NCI-H2171 (cell line): ENCODE results near the gene TMPRSS9.

Source experiments
- DNase-seq: peaks from one replicate; lab custom pipeline; 2025; lab: John Stamatoyannopoulos, UW

TMPRSS9 gene

GRCh38 chr19:2329501-2329916 lies 30.6 kb upstream of the TMPRSS9 start:
- no peak for DNase-seq

DNA sequence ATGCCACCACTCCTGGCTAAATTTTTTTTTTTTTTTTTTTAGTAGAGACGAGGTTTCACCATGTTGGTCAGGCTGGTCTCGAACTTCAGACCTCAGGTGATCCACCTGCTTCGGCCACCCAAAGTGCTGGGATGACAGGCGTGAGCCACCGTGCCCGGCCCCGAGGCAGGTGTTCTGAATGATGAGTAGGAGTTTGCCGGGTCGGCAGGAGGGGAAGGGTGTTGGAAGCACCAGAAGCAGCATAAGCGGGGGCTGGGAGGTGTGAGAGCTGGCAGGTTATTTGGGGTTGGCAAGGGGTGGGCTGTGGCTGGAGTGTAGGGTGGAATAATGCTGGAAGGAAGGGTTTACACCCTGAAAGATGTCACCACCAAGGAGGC lies 29.8 kb upstream of the TMPRSS9 start:
- no peak for DNase-seq

GRCh38 chr19:2330632-2331284 lies 29.3 kb upstream of the TMPRSS9 start:
- DNase-seq = no peak

DNA sequence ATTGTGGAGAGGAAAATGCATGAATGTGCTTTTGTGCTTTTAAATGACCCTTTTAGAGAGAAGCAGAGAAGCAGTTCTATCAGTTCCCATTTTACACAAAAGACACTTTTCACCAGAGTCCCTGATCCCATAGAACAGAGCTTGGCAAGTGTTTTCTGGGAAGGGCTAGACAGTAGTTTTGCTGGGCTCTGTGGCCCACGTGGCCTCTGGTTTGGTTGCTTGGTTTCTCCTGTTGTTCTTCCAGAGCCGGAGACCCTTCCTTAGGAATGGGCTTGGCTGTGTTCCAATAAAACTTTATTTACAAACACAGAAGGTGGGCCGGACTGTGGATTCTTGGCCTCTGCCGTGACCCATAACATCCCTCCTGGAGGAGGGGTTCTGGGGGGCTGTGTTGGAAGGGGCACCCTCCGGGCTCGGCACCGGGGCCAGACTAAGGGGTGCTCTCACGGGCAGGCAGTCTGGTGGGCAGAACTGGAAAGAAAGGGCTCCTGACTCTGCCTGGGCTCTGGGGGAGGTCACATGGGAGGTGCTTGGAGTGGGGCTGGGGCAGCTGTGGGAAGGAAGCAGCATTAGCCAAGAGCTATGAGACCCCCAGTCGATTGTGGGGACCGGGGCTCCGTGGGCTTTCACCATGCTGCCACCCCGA lies 28.3 kb upstream of the TMPRSS9 start:
- no peak for DNase-seq

DNA sequence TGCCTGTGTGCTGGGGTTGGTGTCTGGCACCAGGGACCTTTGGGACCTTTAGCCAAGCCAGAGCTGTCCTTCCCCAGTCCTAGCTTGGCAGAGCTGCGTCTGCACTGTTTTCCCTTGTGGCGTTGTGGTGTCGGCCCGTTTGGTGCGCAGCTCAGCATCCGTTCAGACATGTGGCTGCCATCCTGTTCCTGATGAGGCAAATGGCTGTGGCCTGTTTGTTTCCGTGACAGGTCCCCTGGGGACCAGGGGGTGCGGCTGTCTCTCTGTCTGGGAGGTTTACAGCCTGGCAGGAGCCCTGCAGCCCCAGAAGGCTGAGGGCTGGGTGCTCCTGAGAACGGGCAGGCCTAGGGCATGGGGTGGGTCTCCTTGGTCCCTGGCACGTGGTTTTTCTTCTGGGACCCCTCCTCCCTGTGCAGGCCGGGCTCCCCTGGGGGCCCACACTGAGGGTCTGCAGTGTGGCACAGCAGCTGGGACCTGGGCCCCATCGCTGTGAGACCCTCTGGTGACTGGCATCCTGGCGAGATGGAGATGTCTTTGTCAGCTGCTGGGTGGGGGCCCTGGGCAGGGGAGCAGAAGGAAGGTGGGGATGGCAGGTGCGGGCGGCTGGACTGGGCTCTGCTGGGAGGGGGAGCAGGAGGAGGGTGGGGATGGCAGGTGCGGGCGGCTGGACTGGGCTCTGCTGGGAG lies 27.6 kb upstream of the TMPRSS9 start:
- peak; percentile 89 for DNase-seq

DNA sequence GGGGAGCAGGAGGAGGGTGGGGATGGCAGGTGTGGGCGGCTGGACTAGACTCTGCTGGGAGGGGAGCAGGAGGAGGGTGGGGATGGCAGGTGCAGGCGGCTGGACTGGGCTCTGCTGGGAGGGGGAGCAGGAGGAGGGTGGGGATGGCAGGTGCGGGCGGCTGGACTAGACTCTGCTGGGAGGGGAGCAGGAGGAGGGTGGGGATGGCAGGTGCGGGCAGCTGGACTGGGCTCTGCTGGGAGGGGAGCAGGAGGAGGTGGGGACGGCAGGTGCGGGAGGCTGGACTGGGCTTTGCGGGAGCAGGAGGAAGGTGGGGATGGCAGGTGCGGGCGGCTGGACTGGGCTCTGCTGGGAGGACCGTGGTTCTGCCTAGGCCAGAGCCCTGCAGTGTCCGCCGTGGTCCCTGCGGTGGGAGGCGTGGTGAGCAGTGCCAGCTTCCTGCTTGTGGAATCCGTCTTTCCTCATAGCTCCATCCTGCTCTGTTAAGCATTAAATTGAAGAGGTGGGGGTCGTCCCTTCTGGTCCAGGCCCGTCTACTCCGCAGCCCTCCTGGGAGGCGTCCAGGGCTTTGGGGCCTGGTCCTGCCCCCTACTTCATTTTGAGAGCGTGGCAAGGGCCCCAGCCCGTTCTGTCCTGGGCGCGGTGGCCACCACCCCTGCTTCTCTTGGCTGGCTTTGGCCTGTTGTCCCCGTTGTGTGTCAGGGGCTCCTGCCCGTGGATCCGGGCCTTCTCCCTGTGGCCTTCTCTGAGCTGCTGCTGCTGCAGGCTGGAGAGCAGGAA lies 26.8 kb upstream of the TMPRSS9 start:
- DNase-seq = no peak

DNA sequence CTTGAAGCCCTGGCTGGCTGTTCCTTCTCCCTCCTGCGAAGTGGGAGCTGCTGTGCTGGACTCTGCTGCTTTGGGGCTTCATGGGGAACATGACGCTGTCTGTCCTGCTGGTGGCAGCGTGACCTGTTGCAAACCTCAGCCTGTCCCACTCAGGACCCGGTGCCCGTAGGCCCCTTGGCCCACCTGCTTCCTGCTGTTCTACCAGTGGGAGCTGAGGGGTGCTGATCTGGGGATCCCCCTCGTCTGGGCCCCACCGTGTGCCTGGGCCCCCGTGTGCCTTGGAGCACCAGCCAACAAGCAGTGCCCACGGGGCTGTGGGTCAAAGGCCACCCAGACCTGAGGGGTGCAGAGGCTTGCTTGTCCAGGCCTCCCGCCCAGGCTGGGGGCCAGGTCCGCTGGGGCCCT lies 26.3 kb upstream of the TMPRSS9 start:
- no peak for DNase-seq

- no peak for DNase-seq
These were observed 25.6 kb upstream of the TMPRSS9 start for GRCh38 chr19:2334426-2334825.

DNA sequence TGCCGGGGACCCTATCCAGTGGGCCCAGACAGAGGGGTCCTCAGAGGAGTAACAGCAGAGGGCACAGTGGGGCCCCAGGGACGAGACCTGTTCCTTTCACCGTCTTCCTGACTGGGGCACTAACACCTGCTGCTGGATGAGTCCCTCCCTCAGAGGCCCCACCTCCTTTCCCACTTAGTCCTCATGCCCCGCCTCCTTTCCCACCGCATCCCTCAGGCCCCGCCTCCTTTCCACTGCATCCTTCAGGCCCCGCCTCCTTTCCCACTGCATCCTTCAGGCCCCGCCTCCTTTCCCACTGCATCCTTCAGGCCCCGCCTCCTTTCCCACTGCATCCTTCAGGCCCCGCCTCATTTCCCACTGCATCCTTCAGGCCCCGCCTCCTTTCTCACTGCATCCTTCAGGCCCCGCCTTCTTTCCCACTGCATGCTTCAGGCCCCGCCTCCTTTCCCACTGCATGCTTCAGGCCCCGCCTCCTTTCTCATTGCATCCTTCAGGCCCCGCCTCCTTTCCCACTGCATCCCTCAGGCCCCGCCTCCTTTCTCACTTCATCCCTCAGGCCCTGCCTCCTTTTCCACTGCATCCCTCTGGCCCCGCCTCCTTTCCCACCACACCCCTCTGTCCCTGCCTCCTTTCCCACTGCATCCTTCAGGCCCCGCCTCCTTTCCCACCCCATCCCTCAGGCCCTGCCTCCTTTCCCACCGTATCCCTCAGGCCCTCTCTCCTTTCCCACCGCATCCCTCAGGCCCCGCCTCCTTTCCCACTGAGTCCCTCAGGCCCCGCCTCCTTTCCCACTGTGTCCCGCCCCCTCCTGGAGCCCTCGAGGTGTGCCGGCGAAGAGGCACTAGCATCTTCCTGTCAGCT lies 24.8 kb upstream of the TMPRSS9 start:
- DNase-seq = no peak

- no peak for DNase-seq
These were observed 24.2 kb upstream of the TMPRSS9 start for GRCh38 chr19:2335848-2336247.

DNA sequence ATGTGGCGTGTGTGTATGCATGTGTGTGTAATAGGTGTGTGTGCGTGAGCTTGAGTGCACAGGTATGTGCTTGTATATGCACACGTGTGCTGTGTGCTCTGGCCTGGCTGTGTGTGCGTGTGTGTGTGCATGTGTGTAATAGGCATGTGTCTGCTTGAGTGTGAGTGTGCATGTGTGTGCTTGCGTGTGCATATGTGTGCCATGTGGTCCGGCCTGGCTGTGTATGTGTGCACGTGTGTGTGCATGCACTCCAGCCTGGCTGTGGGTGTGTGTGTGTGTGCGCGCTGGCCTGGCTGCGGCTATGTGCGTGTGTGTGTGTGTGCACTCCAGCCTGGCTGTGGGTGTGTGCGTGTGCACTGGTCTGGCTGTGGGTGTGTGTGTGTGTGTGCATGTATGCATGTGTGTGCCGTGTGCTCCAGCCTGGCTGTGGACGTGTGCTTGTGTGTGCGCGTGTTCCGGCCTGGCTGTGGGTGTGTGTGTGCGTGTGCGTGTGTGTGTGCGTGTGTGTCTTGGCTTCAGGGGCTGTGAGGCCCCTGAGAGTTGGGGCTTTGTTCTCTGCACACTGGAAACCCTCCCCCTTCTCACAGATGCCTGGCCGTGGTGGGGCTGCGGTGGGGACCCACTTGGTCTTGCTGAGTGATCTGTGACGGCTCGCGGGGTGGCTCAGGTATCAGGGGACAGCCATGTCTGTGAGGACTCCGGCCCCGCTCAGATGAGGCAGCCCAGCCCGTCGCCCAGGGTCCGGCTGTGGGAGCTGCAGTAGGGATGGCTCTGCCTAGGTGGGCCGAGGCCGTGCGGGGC lies 23.3 kb upstream of the TMPRSS9 start:
- DNase-seq = no peak

- no peak for DNase-seq
These were observed 22.7 kb upstream of the TMPRSS9 start for GRCh38 chr19:2337329-2337707.

DNA sequence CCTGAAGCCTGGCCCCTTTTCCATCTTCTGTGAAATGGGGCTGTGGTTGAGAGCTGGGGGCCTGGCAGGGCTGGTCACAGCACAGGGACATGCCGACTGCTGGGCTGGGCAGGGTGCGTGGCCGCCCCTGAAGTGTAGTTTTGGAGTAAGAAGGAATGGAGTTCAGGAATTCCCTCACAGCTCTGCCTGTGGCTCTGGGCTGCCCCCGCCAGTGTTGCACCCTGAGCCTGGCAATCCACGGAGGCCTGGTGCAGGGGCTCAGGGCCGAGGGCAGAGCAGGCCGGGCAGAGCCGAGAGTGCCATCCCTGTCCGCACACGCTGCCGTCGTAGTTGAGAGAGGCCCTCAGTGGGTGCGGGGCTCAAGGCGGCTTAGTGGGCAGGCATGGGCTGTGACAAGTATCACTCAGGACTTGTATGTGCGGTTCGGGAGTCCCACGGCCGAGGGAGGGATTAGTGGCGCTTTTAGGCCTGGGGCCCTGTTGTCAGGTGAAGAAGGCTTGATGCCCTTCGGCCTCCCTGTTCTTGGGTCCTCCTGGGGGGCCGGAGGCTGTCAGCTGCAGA lies 21.9 kb upstream of the TMPRSS9 start:
- no peak for DNase-seq

DNA sequence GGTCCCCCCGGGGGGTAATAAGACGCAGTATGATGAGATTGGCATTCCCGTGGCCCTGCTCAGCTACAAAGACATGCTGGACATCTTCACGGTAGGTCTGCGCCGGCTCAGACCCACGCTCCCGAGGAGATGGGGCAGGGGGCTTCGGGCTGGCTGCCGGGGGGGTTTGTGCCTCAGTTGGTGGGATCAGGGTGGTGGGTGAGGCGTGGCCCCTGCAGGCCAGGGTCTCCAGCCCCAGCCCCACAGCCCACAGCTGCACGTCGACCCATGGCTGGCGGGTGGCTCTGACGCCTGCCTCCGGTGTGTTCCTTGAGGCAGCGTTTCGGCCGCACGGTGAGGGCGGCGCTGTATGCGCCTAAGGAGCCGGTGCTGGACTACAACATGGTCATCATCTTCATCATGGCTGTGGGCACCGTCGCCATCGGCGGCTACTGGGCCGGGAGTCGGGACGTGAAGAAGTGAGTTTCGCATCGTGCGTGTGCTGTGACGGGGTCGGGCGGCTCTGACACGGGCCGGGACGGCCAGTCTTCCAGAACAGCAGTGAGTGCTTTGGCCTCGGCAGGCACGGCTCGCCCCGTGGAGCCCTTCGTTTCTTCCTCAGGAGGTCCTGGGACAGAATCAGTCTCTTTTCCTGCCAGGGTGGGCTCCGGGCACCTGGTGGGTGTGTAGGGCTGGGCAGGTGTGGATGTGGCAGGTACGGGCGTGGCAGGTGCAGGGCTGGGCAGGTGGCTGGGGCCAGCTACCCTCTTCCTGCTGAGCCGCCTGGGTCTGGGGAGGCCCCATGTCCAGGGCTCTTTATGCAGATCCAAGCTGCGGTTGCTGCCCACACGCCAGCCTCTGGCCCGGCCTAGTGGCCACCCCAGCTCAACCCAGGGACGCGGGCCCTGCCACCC lies 21.1 kb upstream of the TMPRSS9 start:
- no peak for DNase-seq

- DNase-seq = no peak
These were observed 20.3 kb upstream of the TMPRSS9 start for GRCh38 chr19:2339644-2340310.

- DNase-seq = no peak
These were observed 19.4 kb upstream of the TMPRSS9 start for GRCh38 chr19:2340496-2341243.

- DNase-seq = no peak
These were observed 18.8 kb upstream of the TMPRSS9 start for GRCh38 chr19:2341244-2341751.

GRCh38 chr19:2341982-2342381 lies 18.1 kb upstream of the TMPRSS9 start:
- DNase-seq = no peak
